Endodermal cell (in vitro differentiated cells): ENCODE data around the gene SLC8B1. TPM values are rescaled to one million over a fixed set of nuclear protein-coding genes. Genes with fewer than 3 reads are reported as not detected.
A peak's percentile ranks its signal among the peaks of the same experiment; 100 is the strongest.

Experiments used
- DNase-seq: peaks from one replicate; pipeline ENCODE4 v3.0.0-alpha.2; 2017
- H3K27ac ChIP-seq: 2 replicates; pipeline ENCODE4 v1.5.1; 2013; ENCODE audit warnings: mild to moderate bottlenecking, low read depth, low read length, moderate library complexity
- H3K27me3 ChIP-seq: 2 replicates; pipeline ENCODE4 v1.6.1; 2013; ENCODE audit warnings: mild to moderate bottlenecking, low read length, moderate library complexity; ENCODE audit not compliant: insufficient read depth, control insufficient read depth, poor library complexity, severe bottlenecking
- H3K36me3 ChIP-seq: 2 replicates; pipeline ENCODE4 v1.7.0; 2013; ENCODE audit warnings: mild to moderate bottlenecking, low read length, moderate library complexity; ENCODE audit not compliant: control insufficient read depth, insufficient read depth
- H3K4me1 ChIP-seq: one replicate; pipeline ENCODE4 v1.7.0; 2013; ENCODE audit warnings: low read length; ENCODE audit not compliant: control insufficient read depth, insufficient read depth
- H3K4me3 ChIP-seq: 2 replicates; pipeline ENCODE4 v1.5.1; 2013; ENCODE audit warnings: mild to moderate bottlenecking, low read length, moderate library complexity
- H3K9ac ChIP-seq: 2 replicates; pipeline ENCODE4 v1.6.1; 2013; ENCODE audit warnings: mild to moderate bottlenecking, low read length, moderate library complexity; ENCODE audit not compliant: poor library complexity, severe bottlenecking; ENCODE audit errors: extremely low read depth
- H3K9me3 ChIP-seq: 2 replicates; pipeline ENCODE4 v1.6.1; 2013; ENCODE audit warnings: mild to moderate bottlenecking, low read length, moderate library complexity; ENCODE audit not compliant: control insufficient read depth
- H3K27ac Mint-ChIP-seq: 2 replicates; pipeline ENCODE4 v1.8.0; 2020; ENCODE audit warnings: mixed read lengths
- H3K27me3 Mint-ChIP-seq: 2 replicates; pipeline ENCODE4 v1.8.0; 2021; ENCODE audit warnings: mild to moderate bottlenecking, mixed read lengths; ENCODE audit not compliant: insufficient read depth
- H3K36me3 Mint-ChIP-seq: 2 replicates; pipeline ENCODE4 v1.8.0; 2020; ENCODE audit warnings: low read depth, mixed read lengths
- H3K4me1 Mint-ChIP-seq: 2 replicates; pipeline ENCODE4 v1.8.0; 2020; ENCODE audit warnings: mixed read lengths
- H3K4me3 Mint-ChIP-seq: 2 replicates; pipeline ENCODE4 v1.8.0; 2020; ENCODE audit warnings: mild to moderate bottlenecking, moderate library complexity, mixed read lengths
- H3K9me3 Mint-ChIP-seq: 2 replicates; pipeline ENCODE4 v1.8.0; 2020; ENCODE audit warnings: mild to moderate bottlenecking, mixed read lengths
- WGBS, 2 experiments: methylation state at CpG; one replicate each; pipeline versions ENCODE4 v1.1.5 to v1.1.7; 2013; ENCODE audit warnings: missing lambda C conversion rate in 2 of 2, mixed read lengths in 1 of 2; ENCODE audit not compliant: insufficient coverage in 1 of 2, insufficient read length in 1 of 2; 5-methylcytosine and 5-hydroxymethylcytosine counted together
- total RNA-seq, 2 donors: library from RNA; stranded (reverse); fragmentation: NEBNext Ultra II Directional in 1 of 2; extraction: Animal tissue kit (Norgen Biotek cat#: 25700) in 1 of 2; gene quantifications; 2 replicates in 1 of 2; 3 replicates in 1 of 2; pipeline ENCODE4 v1.2.1, GENCODE V29; 2021
- TF ChIP-seq, protein P1 (sequence below): fragments of 200-600 bp; sonication (generic); conservative IDR thresholded peaks from 2 replicates; pipeline ENCODE4 v1.5.0; 2021; ENCODE audit warnings: antibody characterized with exemption, mild to moderate bottlenecking

SLC8B1 gene
- total RNA-seq, 2 donors from 2014 or later = 6.9 to 9.1 TPM

DNA sequence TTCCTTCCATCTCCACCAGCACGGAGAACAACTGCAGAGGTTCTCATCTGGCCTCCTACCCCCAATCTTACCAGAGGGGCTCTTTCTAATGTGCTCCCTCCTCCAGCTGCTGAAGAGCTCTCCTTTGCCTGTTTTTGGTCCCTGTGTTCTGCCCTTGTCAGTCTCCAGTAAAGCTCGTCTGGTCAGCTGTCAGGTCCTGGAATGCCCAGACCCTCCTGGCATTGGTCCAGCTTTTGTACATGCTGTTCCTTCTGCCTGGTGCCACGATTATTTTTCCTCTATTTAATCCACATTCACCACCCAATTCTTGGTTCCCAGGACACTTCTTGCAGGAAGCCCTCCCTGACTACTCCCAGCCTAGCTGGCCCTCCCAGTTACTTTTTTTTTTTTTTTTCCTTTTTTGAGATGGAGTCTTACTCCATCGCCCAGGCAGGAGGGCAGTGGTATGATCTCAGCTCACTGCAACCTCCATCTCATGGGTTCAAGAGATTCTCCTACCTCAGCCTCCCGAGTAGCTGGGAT lies 6.5 kb downstream of the SLC8B1 start:
- Histone ChIP-seq H3K9me3 (no peaks in the 10 kb centered on the region), H3K4me3 (no peak overlapping the region), H3K27ac (no peak overlapping the region), H3K36me3 (no peaks in the 10 kb centered on the region), H3K9ac (no peak overlapping the region), H3K4me1 (no peaks in the 10 kb centered on the region), H3K27me3 (no peaks in the 10 kb centered on the region)
- peaks cover 4% of the 10 kb centered on the region for H3K27me3 Mint-ChIP-seq
- peaks cover 3% of the 10 kb centered on the region for H3K36me3 Mint-ChIP-seq
- TF ChIP-seq, protein P1, sequence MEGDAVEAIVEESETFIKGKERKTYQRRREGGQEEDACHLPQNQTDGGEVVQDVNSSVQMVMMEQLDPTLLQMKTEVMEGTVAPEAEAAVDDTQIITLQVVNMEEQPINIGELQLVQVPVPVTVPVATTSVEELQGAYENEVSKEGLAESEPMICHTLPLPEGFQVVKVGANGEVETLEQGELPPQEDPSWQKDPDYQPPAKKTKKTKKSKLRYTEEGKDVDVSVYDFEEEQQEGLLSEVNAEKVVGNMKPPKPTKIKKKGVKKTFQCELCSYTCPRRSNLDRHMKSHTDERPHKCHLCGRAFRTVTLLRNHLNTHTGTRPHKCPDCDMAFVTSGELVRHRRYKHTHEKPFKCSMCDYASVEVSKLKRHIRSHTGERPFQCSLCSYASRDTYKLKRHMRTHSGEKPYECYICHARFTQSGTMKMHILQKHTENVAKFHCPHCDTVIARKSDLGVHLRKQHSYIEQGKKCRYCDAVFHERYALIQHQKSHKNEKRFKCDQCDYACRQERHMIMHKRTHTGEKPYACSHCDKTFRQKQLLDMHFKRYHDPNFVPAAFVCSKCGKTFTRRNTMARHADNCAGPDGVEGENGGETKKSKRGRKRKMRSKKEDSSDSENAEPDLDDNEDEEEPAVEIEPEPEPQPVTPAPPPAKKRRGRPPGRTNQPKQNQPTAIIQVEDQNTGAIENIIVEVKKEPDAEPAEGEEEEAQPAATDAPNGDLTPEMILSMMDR = no peak
- no peak for DNase-seq
- 87 to 100% methylated on average over 2 to 5 of the region's 5 CpGs for WGBS, 2 experiments
- no peak overlapping the region for H3K4me3 Mint-ChIP-seq
- H3K9me3 Mint-ChIP-seq = no peaks in the 10 kb centered on the region
- H3K4me1 Mint-ChIP-seq = no peaks in the 10 kb centered on the region
- H3K27ac Mint-ChIP-seq = peak overlapping the region; percentile 37

DNA sequence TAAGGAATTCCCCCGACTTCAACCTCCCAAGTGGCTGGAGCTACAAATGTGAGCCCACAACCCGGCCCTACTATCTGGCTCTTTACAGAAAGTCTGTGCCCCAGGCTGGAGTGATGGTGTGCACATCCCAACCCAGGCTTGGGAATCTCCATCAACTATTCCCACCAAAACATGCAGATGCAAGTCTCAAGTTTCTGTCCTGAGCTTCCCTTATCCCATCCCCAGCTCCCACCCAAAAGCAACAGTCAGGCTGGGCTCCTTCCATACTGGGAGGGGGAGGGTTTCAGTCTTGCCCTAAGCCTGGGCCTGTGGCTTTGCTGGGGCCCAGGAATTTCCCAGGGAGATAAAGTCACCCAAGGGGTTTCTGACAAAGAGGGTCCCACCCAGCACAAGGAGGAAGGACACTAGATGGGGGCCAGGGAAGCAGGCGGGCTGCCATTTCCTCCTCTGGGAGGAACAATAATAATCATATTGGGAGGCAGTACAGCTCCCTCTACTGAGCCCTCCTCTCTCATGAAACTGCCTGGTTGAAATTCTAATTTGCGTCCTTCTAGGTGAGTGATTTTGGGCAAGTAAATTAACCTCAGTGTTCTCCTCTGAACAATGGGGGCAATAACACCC lies 8.0 kb downstream of the SLC8B1 start:
- no peaks in the 10 kb centered on the region for H3K9me3 Mint-ChIP-seq
- TF ChIP-seq, protein P1 = no peak
- DNase-seq = no peak
- H3K36me3 Mint-ChIP-seq = peaks cover 9% of the 10 kb centered on the region
- Histone ChIP-seq H3K4me3 (no peak overlapping the region), H3K27me3 (no peaks in the 10 kb centered on the region), H3K27ac (no peak overlapping the region), H3K36me3 (no peaks in the 10 kb centered on the region), H3K4me1 (no peaks in the 10 kb centered on the region), H3K9ac (no peak overlapping the region), H3K9me3 (peaks cover 4% of the 10 kb centered on the region)
- WGBS, 2 experiments = 85 to 100% methylated on average over 1 to 4 of the region's 4 CpGs
- H3K4me1 Mint-ChIP-seq = no peaks in the 10 kb centered on the region
- peak overlapping the region; percentile 50 for H3K27ac Mint-ChIP-seq
- no peak overlapping the region for H3K4me3 Mint-ChIP-seq
- no peaks in the 10 kb centered on the region for H3K27me3 Mint-ChIP-seq

DNA sequence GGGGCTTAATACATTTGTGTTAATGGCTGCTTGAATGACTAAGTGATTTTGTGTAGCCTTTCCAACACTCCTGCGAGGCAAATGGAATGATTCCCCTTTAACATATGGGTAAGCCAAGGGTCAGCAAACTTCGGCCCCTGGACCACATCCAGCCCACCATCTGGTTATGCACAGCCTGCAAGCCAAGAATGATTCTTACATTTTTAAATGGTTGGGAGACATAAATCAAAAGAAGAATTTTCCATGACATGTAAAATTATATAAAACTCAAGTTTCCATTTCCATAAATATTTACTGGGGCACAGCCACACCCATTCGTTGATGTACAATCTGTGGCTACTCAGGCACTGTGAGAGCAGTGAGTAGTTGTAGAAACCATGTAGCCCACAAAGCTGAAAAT lies 9.0 kb downstream of the SLC8B1 start:
- Histone ChIP-seq H3K36me3 (no peaks in the 10 kb centered on the region), H3K4me1 (no peaks in the 10 kb centered on the region)
- no peak overlapping the region for H3K27ac Mint-ChIP-seq

More for the DNA sequence above, 9.0 kb downstream of the SLC8B1 start:
- no peak overlapping the region for H3K9ac ChIP-seq
- TF ChIP-seq, protein P1 = no peak
- peaks cover 5% of the 10 kb centered on the region for H3K9me3 ChIP-seq
- Mint-ChIP-seq H3K27me3 (no peaks in the 10 kb centered on the region), H3K9me3 (peaks cover 3% of the 10 kb centered on the region), H3K36me3 (peaks cover 9% of the 10 kb centered on the region), H3K4me1 (no peaks in the 10 kb centered on the region), H3K4me3 (no peak overlapping the region)
- no peak overlapping the region for H3K27ac ChIP-seq
- H3K4me3 ChIP-seq = no peak overlapping the region
- DNase-seq = no peak
- 92 to 100% methylated on average over 1 to 3 of the region's 3 CpGs for WGBS, 2 experiments
- no peaks in the 10 kb centered on the region for H3K27me3 ChIP-seq
